Measurements from ENCODE around the gene LRP10.
"Not testable (repeated sequence)": the region's sequence is repeated elsewhere in the genome, so short reads cannot be mapped to it uniquely, and the experiment has no call there.

LRP10 gene

GRCh38 chr14:22848351-22849164 is 23.0 kb upstream of the LRP10 start:
- H3K4me3 ChIP-seq (ENCODE audit: low read length): no peak overlapping the region
- no peak for TF ChIP-seq ZNF274 (IDR thresholded peaks at IDR 0.05; ENCODE audit: low read depth, low read length)

GRCh38 chr14:22849212-22849819 is 22.2 kb upstream of the LRP10 start:
- no peak for TF ChIP-seq ZNF274 (IDR thresholded peaks at IDR 0.05; ENCODE audit: low read depth, low read length)
- no peak overlapping the region for H3K4me3 ChIP-seq (ENCODE audit: low read length)

DNA sequence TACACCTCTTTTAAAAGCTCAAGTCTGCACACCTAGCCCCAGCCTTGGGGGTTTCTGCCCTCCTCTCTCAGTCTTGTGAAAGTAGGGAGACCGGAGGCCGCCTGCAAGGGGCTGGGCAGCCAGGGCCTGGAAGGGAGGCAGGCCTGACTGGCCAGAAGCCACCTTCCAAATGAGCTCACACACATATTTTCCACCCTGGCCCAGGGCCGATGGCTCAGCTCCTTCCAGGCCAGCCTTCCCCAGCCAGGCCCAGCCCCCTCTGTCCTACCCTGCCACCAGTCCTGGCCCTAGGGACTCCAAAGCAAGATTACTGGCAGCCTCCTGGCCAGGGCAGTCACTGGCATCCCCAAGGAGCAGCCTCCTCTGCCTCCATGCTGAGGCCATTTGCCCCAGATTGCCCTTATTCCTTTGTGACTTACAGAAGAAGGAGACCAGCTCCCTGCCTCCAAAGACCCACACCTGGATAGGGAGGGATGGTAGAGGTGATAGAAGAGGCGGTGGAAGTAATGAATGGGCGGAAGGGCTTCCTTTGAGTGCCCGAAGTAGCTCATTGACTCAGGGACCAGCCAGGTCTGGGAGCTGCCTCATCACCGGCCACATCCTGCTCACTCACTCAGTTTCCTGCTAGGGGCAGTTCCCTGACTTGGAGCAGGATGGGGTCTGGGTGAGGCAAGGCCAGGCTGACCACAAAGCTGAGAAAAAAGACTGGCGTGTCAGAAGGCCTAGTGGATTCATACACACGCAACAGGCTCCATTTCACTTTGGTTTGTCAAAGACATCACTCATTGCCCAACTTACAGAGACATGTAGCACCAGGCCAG is 20.4 kb upstream of the LRP10 start:
- H3K4me3 ChIP-seq (ENCODE audit: low read length): no peak overlapping the region

DNA sequence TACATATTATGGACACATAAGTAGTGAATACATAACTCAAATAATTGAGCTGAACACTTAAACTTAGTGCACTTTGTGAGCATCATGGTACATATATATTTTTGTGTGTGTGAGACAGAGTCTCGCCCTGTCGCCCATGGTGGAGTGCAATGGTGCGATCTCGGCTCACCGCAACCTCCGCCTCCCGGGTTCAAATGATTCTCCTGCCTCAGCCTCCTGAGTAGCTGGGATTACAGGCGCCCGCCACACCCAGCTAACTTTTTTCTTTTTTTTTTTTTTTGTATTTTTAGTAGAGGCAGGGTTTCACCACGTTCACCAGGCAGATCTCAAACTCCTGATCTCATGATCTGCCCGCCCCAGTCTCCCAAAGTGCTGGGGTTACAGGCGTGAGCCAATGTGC is 19.4 kb upstream of the LRP10 start:
- not testable (repeated sequence) for H3K4me3 ChIP-seq (ENCODE audit: low read length)

More for the DNA sequence above, 20.4 kb upstream of the LRP10 start:
- TF ChIP-seq ZNF274 (IDR thresholded peaks at IDR 0.05; ENCODE audit: low read depth, low read length): no peak

GRCh38 chr14:22852599-22852939 is 19.0 kb upstream of the LRP10 start:
- H3K4me3 ChIP-seq (ENCODE audit: low read length): no peak overlapping the region
- TF ChIP-seq ZNF274 (IDR thresholded peaks at IDR 0.05; ENCODE audit: low read depth, low read length): no peak

- TF ChIP-seq ZNF274 (IDR thresholded peaks at IDR 0.05; ENCODE audit: low read depth, low read length): no peak
- peak overlapping the region; percentile 18; the same call in 1 of the 2 replicates for H3K4me3 ChIP-seq (ENCODE audit: low read length)
Observed at GRCh38 chr14:22852940-22853767, 18.4 kb upstream of the LRP10 start.

DNA sequence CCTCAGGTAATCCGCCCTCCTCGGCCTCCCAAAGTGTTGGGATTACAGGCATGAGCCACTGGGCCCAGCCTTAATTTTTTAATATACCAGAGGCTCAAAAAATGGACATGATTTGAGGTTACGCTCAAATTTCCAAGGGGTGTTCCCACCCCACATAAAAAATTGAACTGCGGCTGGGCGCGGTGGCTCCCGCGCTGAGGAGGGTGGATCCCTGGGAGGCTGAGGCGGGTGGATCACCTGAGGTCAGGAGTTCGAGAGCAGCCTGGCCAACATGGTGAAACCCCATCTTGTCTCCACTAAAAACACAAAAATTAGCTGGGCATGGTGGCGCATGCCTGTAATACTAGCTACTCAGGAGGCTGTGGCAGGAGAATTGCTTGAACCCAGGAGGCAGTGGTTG is 17.2 kb upstream of the LRP10 start:
- not testable (repeated sequence) for H3K4me3 ChIP-seq (ENCODE audit: low read length)

- no peak for TF ChIP-seq ZNF274 (IDR thresholded peaks at IDR 0.05; ENCODE audit: low read depth, low read length)
- no peak overlapping the region for H3K4me3 ChIP-seq (ENCODE audit: low read length)
Observed at GRCh38 chr14:22854963-22855724, 16.4 kb upstream of the LRP10 start.

- H3K4me3 ChIP-seq (ENCODE audit: low read length): no peak overlapping the region
- TF ChIP-seq ZNF274 (IDR thresholded peaks at IDR 0.05; ENCODE audit: low read depth, low read length): no peak
Observed at GRCh38 chr14:22856428-22856827, 15.1 kb upstream of the LRP10 start.

DNA sequence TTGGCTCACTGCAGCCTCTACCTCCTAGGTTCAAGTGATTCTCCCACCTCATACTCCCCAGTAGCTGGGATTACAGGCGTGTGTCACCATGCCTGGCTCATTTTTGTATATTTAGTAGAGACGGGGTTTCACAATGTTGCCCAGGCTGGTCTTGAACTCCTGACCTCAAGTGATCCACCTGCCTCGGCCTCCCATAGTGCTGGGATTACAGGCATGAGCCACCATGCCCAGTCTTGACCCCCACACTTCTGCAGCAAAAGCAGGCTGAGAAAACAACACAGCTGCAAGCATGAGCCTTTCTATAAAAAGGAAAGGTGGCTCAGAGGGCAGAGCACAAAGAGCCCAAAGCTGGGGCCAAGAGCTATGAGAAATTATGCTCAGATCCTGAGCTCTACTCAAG is 11.2 kb upstream of the LRP10 start:
- not testable (repeated sequence) for H3K4me3 ChIP-seq (ENCODE audit: low read length)

DNA sequence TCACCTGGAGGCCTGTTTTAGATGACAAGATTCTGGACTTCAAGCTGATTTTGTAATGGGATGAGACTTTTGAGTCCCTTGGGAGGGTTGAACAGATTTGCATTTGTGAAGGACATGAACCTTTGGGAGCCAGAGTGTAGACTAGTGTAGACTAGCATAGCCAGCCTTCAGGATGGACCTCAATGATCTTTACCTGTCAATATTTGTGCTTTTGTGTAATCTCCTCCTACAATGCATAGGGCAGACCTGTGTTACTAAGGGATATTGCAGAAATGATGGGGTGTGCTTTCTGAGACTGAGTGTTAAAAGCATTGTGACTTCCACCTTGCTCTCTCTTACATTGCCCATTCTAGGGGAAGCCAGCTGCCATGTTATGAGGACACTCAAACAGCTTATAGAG is 9.9 kb upstream of the LRP10 start:
- TF ChIP-seq ZNF274 (IDR thresholded peaks at IDR 0.05; ENCODE audit: low read depth, low read length): no peak
- no peak overlapping the region for H3K4me3 ChIP-seq (ENCODE audit: low read length)

- no peak for TF ChIP-seq ZNF274 (IDR thresholded peaks at IDR 0.05; ENCODE audit: low read depth, low read length)
- no peak overlapping the region for H3K4me3 ChIP-seq (ENCODE audit: low read length)
Observed at GRCh38 chr14:22864979-22865378, 6.6 kb upstream of the LRP10 start.

Data from GM08714 (cell line).